Right renal pelvis (tissue), 4 donors: ENCODE measurements around the gene MYBPH. TPM values are rescaled to one million over a fixed set of nuclear protein-coding genes. Genes with fewer than 3 reads are reported as not detected.

ENCODE experiments used
- DNase-seq, 4 donors: peaks; one replicate each; pipeline ENCODE4 v3.0.0-alpha.2; 2013; ENCODE audit warnings: low read depth in 4 of 4, low spot score in 3 of 4, missing footprints in 1 of 4
- polyA plus RNA-seq, 4 donors: library from polyadenylated mRNA; unstranded; fragments of 120-200 nt; gene quantifications; one replicate each; pipeline ENCODE4 v1.2.1, GENCODE V29; 2013; ENCODE audit not compliant: insufficient read length in 4 of 4

MYBPH gene
- polyA plus RNA-seq, 4 donors: 0.21 to 0.33 (median 0.26) TPM

- DNase-seq: no peak
Observed at GRCh38 chr1:203180611-203181330, 5.1 kb upstream of the MYBPH start.

- DNase-seq: no peak
Observed at GRCh38 chr1:203179667-203180005, 4.0 kb upstream of the MYBPH start.

GRCh38 chr1:203178821-203179666, 3.4 kb upstream of the MYBPH start:
- DNase-seq: no peak

- no peak for DNase-seq
Observed at GRCh38 chr1:203178083-203178482, 2.5 kb upstream of the MYBPH start.

GRCh38 chr1:203177470-203178039, 1.9 kb upstream of the MYBPH start:
- DNase-seq: no peak

- DNase-seq: no peak
Observed at GRCh38 chr1:203177036-203177405, 1.4 kb upstream of the MYBPH start.

GRCh38 chr1:203176273-203177035, 828 bp upstream of the MYBPH start:
- no peak for DNase-seq

- DNase-seq: no peak
Observed at GRCh38 chr1:203175827-203176241, 208 bp upstream of the MYBPH start.

GRCh38 chr1:203174324-203174985, 1.2 kb downstream of the MYBPH start:
- DNase-seq: no peak

- DNase-seq: no peak
Observed at GRCh38 chr1:203173566-203173965, 2.1 kb downstream of the MYBPH start.

GRCh38 chr1:203173011-203173555, 2.5 kb downstream of the MYBPH start:
- DNase-seq: no peak

- no peak for DNase-seq
Observed at GRCh38 chr1:203172184-203173010, 3.2 kb downstream of the MYBPH start.

GRCh38 chr1:203171341-203172183, 4.1 kb downstream of the MYBPH start:
- no peak for DNase-seq

- DNase-seq: no peak
Observed at GRCh38 chr1:203170625-203171330, 4.8 kb downstream of the MYBPH start.

- no peak for DNase-seq
Observed at GRCh38 chr1:203169770-203170520, 5.7 kb downstream of the MYBPH start.

GRCh38 chr1:203168991-203169390, 6.6 kb downstream of the MYBPH start:
- no peak for DNase-seq

GRCh38 chr1:203168256-203168786, 7.3 kb downstream of the MYBPH start:
- DNase-seq: no peak
